GM18505 (cell line): ENCODE data around the gene SUSD4.

Source experiments
- ATAC-seq: cut with Tn5 transposase; IDR thresholded peaks from one replicate; pipeline ENCODE4 v1.9.1; 2021; ENCODE audit not compliant: unreplicated experiment
- POLR2A ChIP-seq: IDR thresholded peaks from 4 replicates; pipeline ENCODE4 v1.6.1; 2011; ENCODE audit warnings: borderline replicate concordance; ENCODE audit not compliant: insufficient read depth, insufficient read length; ENCODE audit errors: extremely low read depth

SUSD4 gene

GRCh38 chr1:223349241-223349640 is 14.7 kb downstream of the SUSD4 start:
- no peak for TF ChIP-seq POLR2A
- ATAC-seq: no peak

- TF ChIP-seq POLR2A: no peak
- ATAC-seq: no peak
These were observed 15.5 kb downstream of the SUSD4 start for GRCh38 chr1:223348439-223348838.

DNA sequence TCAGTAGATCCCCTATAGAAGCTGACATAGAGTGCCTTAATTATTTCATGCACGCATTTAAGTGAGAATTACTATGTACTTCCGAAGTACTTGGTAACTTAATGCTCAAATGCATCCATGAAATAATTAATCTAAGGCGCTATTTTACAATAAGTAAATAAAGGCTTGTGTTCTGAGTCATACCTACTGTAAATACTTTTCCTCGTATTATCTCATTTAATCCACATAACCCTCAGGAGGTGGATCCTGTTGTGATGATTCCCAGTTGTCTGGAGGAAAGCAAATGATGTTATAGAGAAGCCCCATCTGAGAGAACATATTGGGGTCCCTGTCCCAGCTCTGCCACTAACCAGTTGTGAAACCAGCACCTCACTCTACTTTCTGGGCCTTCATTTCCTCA is 16.4 kb downstream of the SUSD4 start:
- no peak for TF ChIP-seq POLR2A

DNA sequence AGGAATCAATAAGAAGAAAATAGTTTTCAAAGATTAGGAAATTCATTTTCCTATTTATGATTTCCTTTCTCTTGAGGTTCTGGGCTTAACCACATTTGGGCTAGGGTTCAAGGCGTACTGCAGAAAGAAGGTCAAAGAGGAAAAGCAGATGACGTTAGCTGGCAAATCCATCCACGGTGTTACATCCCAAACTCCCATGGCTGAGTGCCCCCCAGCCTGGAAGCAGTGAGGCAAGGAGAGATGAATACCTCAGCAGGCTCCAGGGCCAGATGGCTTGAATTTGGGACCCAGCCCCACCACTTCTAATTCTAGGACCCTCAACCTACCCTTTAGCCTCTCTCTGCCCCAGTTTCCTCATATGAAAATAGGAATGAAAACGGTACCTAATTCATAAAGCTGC is 17.7 kb downstream of the SUSD4 start:
- no peak for ATAC-seq
- TF ChIP-seq POLR2A: no peak

More for the DNA sequence above, 16.4 kb downstream of the SUSD4 start:
- ATAC-seq: no peak

DNA sequence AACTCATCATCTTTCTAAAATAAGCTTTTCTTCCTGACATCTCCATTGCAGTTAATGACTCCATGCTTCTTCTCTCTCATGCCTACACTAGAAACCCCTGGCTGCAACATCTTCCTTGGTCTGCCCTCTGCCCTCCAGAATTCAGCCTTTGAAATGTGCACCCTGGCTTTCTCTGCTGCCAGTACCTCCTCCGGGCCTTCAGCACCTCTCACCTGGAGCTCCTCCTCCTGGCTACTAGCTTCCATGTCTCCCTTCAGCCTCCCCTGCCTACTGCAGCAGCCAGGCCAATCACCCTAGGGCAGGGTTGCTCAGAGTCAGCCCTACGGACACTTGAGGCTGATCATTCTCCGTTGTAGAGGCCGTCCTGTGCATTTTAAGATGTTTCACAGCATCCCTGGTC is 18.3 kb downstream of the SUSD4 start:
- no peak for ATAC-seq
- TF ChIP-seq POLR2A: no peak

GRCh38 chr1:223344491-223344890 is 19.5 kb downstream of the SUSD4 start:
- ATAC-seq: no peak
- no peak for TF ChIP-seq POLR2A

GRCh38 chr1:223343692-223344091 is 20.3 kb downstream of the SUSD4 start:
- no peak for TF ChIP-seq POLR2A
- ATAC-seq: no peak

- ATAC-seq: no peak
- TF ChIP-seq POLR2A: no peak
These were observed 22.9 kb downstream of the SUSD4 start for GRCh38 chr1:223341121-223341520.

DNA sequence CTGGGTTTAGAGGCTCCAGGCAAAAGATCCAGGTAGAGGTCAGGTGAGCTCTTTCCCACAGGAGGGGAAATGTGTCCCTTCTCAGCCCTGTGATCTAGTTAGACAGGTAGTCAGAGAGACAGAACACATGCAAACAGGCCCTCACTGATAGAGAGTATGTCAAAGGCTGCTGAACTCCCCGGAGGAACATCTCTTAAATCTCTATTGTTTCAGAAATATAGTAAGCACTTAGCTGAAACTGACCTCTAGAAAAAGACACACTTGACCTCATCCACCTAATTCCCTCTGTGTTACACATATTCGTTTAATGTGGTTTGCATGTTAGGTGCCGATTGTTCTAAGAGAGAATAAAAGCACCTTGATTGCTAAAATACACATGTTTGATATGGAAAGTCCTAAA is 23.3 kb downstream of the SUSD4 start:
- ATAC-seq: no peak
- no peak for TF ChIP-seq POLR2A

GRCh38 chr1:223339861-223340260 is 24.1 kb downstream of the SUSD4 start:
- TF ChIP-seq POLR2A: no peak
- ATAC-seq: no peak

DNA sequence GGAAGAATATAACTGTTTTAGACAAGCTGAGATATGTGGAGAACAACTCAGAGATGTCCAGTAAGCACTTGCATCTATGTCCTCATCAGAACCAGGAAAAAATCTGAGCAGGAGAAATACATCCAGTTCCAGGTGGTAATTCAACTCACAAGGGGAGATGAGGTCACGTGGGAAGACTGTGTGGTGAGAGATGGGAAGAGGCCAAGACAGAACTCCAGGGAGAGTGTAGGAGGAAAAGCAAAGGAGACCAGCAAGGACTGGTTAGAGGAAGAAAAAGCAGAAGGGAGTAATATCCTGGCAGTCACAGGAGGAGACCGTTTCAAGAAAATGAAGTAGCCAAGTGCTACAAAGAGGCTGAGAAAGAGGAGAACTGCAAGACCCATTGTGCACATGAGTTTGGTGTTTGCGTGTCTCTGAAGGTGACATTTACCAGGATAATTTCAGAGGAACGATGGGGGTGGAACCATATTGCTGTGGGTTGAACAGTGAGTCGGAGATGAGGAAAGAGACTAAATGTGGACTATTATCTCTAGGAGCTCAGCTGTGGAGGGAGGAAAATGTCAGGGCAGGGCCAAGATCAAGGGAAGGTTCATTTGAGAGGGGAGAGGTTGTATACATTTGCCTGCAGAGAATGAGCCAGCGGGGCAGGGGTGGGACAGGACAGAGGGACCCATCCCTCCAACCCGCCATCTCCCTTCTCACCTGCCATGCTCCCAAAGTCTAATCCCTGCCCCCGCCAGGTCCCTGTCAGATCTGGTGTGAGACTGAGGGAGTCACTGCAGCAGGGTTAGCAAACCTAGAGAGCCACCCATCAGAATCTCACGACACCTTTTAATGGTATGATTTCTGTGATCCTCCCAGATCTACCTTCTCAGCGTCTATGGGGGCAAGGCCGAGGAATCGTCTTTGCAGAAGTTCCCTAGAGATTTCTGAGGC is 24.9 kb downstream of the SUSD4 start:
- no peak for ATAC-seq
- no peak for TF ChIP-seq POLR2A

GRCh38 chr1:223337174-223337869 is 26.7 kb downstream of the SUSD4 start:
- no peak for ATAC-seq
- no peak for TF ChIP-seq POLR2A

DNA sequence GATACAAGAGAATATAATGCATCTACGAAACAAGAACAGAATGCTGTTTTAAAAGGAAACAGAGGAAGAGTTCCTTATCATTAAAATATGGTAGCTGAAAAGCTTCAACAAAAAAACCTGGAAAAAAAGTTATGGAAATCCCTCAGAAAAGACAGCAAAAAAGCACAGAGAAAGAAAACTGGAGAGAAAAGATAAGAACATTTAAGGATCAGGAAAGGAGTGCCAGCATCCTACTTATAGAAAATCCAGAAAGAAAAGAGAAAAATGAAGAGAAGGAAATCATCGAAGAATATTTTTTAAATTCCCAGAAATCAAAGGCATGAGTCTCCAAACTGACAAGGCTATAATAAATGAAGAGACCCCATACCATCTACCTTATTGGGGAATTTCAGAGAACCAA is 29.8 kb downstream of the SUSD4 start:
- TF ChIP-seq POLR2A: no peak
- no peak for ATAC-seq

DNA sequence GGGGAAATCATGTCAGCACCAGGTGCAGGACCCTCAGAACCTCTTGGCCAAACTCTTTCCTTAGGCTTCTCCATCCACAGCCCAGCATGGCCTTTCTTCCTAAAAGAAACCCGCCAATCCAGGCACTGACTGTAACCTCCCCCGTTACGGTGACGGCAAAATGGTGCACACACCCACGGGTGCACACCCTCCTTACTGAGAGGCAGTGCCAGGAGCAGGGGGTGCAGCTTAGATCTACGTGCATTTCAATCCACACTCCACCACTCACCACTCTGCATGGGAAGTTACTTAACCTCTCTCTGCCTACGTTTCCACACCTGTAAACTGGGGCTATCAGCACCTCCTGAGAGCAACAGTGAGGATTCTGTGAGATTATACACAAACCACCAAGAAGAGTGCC is 31.0 kb downstream of the SUSD4 start:
- no peak for ATAC-seq
- TF ChIP-seq POLR2A: no peak
